HG03354 (cell line): Measurements from ENCODE around the gene GABRE.
"Not testable (repeated sequence)": the region's sequence is repeated elsewhere in the genome, so short reads cannot be mapped to it uniquely, and the experiment has no call there.

ENCODE experiments used
- ATAC-seq: cut with Tn5 transposase; IDR thresholded peaks from one replicate; pipeline ENCODE4 v1.9.1; 2021; ENCODE audit warnings: mild to moderate bottlenecking; ENCODE audit not compliant: unreplicated experiment, poor library complexity, severe bottlenecking

Gene GABRE

GRCh38 chrX:151973060-151973661, 1.3 kb downstream of the GABRE start:
- no peak for ATAC-seq

GRCh38 chrX:151970661-151971060, 3.8 kb downstream of the GABRE start:
- ATAC-seq, result no peak

- ATAC-seq, result no peak
Measured at GRCh38 chrX:151970027-151970426, 4.4 kb downstream of the GABRE start.

DNA sequence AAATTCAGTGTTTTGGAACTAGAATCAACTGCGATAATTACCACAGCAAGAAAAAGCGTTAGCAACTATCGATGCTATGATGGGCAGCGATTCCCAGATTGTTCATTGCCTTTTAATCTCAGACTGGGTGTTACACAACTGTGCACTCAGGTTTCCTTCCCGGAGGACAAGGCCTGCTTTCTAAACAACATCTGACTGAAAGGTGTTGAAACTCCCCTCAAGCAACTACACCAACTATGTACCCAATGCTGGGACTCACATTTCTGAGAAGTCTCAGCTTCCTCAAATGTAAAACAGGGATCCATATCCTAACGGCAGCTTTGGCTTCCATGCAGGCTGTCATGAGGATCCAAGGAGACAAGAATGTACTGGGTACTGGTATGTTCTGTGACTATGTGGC, 8.2 kb downstream of the GABRE start:
- ATAC-seq, result no peak

GRCh38 chrX:151962034-151962433, 12.4 kb downstream of the GABRE start:
- no peak for ATAC-seq

DNA sequence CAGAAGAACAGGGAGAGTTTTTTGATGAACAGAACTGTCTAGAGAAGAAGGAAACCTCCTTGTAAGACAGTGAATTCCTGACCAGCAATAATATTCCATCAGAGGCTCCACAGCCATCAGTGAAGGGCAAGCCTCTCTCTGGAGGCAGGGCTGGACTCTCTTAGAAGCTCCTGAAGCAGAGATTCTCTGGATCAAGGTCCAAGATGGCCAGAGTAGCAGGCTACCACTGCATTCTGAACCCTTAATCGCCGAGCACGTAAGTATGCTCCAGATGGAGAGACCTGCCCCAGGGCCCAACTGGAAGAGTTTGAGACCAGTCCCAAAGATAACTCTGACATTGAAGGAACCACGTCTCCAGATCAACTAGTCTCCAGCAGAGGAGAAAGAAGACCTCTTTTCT, 16.4 kb downstream of the GABRE start:
- no peak for ATAC-seq

GRCh38 chrX:151954730-151955129, 19.7 kb downstream of the GABRE start:
- ATAC-seq, result no peak

DNA sequence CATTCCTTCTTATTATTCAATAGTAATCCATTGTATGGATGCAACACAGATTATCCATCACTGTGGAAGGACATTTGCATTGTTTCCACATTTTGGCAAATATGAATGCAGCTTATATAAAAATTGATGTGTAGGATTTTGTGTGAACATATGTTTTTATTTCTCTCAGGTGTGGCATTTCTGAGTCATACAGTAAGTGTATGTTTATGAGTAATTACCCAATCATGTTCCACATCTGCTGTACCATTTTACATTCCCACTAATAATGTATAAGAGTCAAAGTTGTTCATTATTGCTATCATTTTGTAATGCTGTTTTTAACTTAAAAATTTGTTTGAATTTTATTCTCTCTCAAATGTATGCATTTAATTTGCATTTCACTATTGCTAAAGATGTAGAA, 36.3 kb downstream of the GABRE start:
- no peak for ATAC-seq

GRCh38 chrX:151935358-151935757, 39.1 kb downstream of the GABRE start:
- ATAC-seq, result no peak

GRCh38 chrX:151929126-151929525, 45.4 kb downstream of the GABRE start:
- ATAC-seq, result no peak

DNA sequence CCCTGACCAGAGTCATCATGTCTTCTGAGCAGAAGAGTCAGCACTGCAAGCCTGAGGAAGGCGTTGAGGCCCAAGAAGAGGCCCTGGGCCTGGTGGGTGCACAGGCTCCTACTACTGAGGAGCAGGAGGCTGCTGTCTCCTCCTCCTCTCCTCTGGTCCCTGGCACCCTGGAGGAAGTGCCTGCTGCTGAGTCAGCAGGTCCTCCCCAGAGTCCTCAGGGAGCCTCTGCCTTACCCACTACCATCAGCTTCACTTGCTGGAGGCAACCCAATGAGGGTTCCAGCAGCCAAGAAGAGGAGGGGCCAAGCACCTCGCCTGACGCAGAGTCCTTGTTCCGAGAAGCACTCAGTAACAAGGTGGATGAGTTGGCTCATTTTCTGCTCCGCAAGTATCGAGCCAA, 50.8 kb downstream of the GABRE start:
- ATAC-seq, result no peak

DNA sequence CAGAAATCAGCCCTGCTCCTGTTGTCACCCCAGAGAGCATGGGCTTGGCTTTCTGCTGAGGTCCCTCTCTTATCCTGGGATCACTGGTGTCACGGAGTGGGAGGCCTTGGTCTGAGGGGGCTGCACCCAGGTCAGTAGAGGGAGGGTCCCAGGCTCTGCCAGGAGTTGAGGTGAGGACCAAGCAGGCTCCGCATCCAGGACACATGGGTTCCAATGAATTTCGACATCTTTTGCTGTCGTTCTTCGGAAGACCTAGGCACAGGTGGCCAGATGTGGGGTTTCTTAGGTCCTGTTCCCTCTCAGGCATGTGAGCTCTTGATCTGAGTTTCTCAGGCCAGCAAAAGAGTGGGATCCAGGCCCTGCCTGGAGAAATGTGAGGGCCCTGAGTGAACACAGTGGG, 51.8 kb downstream of the GABRE start:
- ATAC-seq, result no peak

- no peak for ATAC-seq
Measured at GRCh38 chrX:151921866-151922265, 52.6 kb downstream of the GABRE start.

DNA sequence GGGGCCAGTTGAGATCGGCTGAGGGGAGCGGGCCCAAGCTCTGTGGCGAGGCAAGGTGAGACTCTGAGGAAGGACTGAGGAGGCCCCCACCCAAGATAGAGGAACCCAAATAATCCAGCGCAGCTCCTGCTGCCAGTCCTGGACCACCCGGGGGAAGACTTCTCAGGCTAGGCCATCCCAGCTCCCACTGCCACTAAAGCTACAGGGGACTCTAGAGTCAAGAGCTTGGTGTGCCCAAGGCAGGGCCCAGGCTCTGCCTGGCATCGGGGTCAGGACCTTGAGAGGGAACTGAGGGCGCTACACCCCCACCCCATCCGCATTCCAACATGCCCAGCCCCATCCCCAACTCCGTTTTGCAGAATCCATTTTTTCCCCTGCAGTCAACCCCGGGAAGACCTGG, 53.2 kb downstream of the GABRE start:
- ATAC-seq, result no peak

DNA sequence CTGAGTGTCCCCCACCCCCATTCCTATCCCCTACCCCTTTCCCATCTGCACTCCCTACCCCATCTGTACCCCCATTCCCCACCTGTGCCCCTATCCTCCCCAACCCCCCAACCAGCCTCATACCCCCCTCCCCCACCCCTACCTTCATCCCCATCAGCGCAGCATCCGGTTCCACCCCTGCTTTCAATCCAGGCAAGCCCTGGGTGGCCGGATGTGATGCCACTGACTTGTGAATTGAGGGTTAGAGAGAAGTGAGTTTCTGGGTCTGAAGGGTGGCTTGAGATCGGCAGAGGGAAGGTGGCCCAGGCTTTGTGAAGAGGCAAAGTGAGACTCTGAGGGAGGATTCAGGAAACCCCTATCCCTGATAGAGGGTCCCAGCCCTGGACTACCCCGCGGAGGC, 53.9 kb downstream of the GABRE start:
- no peak for ATAC-seq

DNA sequence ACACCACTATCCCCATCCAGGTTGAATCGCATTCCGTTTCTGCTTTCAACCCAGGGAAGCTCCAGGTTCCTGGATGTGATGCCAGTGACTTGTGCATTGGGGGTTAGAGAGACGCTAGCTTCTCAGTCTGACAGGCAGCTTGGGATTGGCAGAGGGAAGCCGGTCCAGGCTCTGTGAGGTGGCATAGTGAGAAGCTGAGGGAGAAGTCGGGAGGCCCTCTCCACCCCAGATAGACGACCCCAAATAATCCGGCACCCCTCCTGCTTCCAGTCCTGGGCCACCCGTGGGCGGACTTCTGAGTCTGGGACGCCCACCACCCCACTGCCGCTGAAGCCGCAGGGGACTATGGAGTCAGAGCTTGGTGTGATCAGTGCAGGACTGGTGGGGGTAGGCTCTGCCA, 54.4 kb downstream of the GABRE start:
- no peak for ATAC-seq

GRCh38 chrX:151919610-151920009, 54.9 kb downstream of the GABRE start:
- ATAC-seq, result no peak

DNA sequence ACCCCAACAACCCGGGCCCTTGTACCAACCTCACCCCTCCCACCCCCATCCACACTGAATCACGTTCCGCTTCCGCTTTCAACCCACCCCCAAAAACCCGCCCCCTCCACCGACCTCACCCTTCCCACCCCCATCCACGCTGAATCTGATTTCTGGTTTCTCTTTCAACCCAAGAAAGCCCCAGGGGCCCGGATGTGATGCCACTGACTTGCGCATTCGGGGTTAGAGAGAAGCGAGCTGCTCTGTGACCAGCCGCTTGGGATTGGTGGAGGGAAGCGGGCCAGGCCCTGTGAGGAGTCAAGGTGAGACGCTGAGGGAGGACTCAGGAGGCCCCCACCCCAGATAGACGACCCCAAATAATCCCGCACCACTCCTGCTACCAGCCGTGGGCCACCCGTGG, 55.7 kb downstream of the GABRE start:
- not testable (repeated sequence) for ATAC-seq

DNA sequence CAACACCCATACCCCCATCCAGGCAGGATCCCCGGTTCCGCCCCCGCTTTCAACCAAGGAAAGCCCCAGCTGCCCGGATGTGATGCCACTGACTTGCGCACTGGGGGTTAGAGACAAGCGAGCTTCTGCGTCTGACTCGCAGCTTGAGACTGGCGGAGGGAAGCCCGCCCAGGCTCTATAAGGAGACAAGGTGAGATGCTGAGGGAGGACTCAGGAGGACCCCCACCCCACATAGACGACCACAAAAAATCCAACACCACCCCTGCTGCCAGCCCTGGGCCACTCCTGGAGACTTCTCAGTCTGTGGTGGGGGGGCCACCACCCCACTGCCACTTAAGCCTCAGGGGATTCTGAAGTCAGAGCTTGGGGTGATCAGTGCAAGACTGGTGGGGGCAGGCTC, 61.7 kb downstream of the GABRE start, which contains the start of gene MAGEA4:
Gene MAGEA4, plus strand, starts transcription at position 110 of the 400 bp plus-strand sequence. CDS start 10,776 bp downstream, outside the sequence.
- ATAC-seq, result no peak

GRCh38 chrX:151912221-151912620, 62.3 kb downstream of the GABRE start:
- ATAC-seq, result no peak

DNA sequence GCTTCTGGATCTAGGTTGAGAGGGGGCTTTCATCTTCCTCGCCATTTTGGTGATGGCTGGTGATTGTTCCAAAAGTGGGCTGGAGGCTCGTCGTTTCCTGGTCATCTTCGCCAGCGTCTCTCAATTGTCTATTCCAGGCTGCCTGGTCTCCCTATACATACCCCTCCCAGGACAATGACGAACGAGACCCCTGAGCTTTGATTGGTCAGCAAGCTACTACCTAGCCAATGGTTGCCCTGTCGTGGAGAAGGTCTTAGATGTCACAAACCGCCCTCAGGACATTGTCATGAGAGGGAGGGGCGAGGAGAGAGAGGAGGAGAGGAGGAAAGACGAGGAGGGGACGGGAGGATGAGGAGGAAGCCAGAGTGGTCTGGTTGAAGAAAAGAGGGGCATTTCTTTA, 69.5 kb downstream of the GABRE start:
- ATAC-seq, result no peak
